T-helper 9 cell (primary cell): ENCODE measurements around the gene FAM171A1.
"Not testable (repeated sequence)": the region's sequence is repeated elsewhere in the genome, so short reads cannot be mapped to it uniquely, and the experiment has no call there.

Experiments used
- DNase-seq: peaks from one replicate; pipeline ENCODE4 v3.0.0-alpha.2; 2020

FAM171A1 gene

DNA sequence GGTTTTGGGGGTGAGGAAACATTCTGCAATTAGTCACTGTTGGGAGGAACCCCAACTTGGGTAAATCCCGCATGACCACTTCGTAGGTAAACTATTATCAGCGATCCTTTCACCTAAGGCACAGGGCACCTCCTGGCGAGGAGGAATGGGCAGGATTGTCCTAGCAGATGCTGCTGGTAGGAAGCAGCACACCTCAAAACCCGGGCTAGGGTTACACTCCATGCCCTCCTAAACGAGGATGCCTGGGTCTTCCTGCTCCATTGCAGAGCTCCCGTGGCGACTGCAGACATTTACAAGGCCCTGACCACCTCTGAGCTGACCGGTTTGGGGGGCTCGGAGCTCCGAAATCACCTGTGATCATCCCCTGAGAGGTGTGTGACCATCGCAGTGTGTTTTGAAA lies 92.3 kb downstream of the FAM171A1 start:
- DNase-seq, result no peak

DNA sequence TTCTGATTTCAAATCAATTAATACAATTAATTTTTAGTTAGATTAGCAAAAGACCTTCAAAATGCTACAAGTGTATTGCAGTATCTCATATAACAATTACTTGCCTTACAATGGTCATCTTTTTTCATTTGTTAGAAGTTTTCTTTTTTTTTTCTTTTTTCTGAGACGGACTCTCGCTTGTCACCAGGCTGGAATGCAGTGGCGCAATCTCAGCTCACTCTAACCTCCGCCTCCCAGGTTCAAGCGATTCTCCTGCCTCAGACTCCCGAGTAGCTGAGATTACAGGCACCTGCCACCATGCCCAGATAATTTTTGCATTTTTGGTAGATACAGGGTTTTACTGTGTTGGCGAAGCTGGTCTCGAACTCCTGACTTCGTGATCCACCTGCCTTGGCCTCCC lies 95.0 kb downstream of the FAM171A1 start:
- DNase-seq, result not testable (repeated sequence)

DNA sequence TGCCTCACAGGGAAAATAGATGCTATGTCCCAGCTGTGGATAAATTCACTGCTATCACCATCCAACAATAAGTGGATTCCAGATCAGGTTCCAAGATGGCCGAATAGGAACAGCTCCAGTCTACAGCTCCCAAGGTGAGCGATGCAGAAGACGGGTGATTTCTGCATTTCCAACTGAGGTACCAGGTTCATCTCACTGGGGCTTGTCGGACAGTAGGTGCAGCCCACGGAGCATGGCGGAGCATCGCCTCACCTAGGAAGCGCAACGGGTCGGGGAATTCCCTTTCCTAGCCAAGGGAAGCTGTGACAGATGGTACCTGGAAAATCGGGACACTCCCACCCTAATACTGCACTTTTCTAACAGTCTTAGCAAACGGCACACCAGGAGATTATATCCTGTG lies 101.3 kb downstream of the FAM171A1 start:
- DNase-seq, result not testable (repeated sequence)

DNA sequence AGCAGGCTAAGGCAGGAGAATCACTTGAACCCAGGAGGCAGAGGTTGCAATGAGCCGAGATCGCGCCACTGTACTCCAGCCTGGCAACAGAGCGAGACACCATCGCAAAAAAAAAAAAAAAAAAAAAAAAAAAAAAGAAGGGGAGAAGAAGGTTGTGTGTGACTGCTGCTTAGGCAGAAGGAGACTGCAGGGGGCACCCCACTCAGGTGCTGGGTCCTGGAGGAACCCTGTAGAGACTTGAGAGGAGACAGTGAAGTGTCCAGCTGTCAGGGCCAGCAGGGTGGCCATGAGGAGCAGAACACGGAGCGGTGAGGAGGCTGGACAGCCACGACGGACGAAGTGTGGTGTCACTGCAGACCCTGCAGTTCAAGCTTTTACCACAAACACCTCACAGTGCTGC lies 103.6 kb downstream of the FAM171A1 start:
- no peak for DNase-seq

DNA sequence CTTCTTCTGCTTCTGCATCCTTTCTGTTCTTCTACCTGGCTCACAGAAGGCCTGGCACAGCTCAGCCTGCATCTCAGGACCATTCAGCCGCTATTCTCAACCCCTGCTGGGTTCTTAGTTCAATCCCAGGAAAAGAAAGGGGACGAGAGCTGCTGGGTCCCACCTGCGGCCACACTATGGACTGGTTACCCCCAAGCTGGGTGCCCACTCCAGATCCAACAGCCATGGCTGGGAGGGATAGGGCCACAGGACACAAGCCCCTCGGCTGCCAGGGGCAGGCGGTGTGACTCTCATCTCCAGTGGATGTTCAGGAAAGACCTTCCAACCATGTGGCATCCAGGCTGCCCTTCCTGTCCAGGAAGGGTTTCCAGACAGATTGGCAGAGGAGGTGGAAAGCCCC lies 105.0 kb downstream of the FAM171A1 start:
- DNase-seq, result no peak

DNA sequence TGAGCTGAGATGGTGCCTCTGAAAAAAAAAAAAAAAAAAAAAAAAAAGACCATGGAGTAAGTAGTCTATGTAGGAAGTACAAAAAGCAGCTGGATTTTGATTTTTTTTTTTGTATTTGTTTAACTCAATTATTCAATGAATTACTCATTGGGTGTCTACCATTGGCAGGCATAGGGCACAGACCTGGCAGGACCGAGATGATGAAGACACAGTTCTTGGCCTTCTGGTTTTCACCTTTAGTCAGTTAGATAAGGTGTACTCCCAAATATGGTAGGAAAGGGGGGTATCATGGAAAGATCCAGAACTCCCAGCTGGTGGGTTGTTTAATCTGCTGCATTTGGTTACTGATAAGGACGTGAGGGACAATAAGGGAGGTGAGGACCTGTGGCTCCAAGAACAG lies 105.5 kb downstream of the FAM171A1 start:
- no peak for DNase-seq

- no peak for DNase-seq
These were observed 106.0 kb downstream of the FAM171A1 start for GRCh38 chr10:15265056-15265455.

DNA sequence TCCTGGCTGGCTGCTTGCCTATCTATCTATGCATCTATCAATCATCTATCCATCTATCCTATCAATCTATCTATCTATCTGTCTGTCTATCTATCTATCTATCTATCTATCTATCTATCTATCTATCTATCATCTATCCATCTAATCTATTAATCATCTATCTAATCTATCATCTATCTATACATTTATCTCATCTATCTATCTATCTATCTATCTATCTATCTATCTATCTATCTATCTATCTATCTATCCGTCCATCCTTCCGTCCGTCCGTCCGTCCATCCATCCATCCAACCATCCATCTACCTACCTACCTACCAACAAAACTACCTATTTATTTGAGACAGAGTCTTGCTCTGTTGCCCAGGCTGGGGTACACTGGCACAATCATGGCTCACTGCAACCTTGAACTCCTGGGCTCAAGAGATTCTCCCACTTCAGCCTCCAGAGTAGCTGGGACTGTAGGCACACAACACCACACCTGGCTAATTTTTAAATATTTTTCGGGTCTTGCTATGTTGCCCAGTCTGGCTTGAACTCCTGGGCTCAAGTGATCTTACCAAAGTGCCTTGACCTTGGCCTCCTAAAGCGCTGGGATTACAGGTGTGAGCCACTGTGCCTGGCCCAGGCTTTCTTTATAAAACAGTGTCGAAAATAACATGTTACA lies 107.3 kb downstream of the FAM171A1 start:
- no peak for DNase-seq

GRCh38 chr10:15262036-15262713 lies 108.9 kb downstream of the FAM171A1 start:
- DNase-seq, result no peak

DNA sequence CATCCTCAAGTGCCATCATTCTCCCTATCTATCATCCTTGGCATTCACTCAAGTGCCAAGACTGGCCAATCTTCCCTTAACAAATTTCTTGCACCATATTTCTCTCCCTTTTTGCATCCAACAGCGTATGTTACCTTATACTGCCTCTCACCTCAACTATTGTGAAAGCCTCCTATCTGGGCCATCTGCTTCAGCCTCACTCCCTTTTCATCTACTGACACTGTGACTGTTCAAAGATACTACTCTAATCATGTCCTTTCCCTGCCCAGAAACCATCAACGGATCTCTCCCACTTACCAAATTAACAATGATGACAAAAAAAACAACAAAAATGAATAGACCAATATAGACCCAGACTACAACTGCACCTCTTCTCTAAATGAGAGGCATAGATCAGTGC lies 112.0 kb downstream of the FAM171A1 start:
- no peak for DNase-seq

DNA sequence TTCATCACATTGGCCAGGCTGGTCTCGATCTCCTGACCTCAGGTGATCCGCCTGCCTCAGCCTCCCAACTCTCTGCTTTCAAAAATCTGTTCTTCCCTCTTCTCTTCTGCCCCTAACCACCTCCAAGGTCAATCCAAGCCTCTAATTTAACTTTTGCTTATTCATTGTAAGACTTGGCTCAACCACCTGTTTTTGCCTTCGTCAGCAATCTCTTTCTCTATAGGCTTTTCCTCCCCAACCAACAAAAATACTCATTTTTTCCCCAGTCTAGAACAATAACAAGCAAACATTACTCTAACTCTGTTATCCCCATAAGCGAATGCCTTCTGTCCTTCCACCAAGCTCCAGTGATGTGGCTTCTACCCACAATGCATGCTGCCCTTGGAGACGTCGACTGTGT lies 112.8 kb downstream of the FAM171A1 start:
- DNase-seq, result no peak

DNA sequence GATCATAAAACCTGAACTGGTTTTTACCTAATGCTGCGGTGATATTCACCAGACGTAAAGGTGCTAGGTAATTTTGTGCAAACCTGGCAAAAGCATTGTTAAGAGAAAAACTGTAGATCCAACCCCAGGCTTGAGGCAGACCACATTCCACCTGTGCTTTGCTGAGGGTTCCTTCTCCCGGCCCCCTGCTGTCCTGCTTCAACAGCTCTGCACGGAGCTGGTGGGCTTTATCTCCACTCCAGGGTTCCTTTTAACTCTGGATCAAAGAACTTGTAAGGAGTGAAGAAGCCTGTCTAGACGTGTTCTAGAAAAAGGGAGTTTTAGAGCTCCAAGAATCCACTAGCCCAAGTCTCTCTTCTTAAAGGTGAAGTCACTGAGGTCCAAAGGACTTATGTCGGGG lies 115.1 kb downstream of the FAM171A1 start:
- DNase-seq, result no peak

GRCh38 chr10:15254808-15255648 lies 116.1 kb downstream of the FAM171A1 start:
- DNase-seq, result peak; percentile 1

GRCh38 chr10:15253951-15254807 lies 116.9 kb downstream of the FAM171A1 start:
- no peak for DNase-seq

DNA sequence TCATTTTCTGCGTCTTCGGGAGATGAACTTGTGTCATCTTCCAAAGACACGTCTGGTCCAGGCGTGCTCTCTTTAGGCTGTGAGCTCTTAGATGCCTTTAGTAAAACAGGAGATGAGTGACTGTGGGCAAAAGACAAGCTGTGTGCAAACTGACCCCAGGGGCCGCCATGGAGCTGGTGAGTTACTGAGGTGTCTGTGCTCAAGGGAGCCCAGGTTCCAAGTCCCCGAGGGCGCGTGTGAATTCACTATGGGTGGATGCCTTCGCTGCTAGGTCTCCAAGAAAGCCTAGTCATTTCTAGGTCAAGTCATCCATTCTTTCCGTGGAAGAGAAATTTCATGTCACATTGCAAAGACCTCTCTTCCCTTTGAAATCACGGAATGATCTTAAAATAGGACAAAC lies 118.7 kb downstream of the FAM171A1 start:
- no peak for DNase-seq

- DNase-seq, result no peak
These were observed 119.2 kb downstream of the FAM171A1 start for GRCh38 chr10:15251791-15252380.

DNA sequence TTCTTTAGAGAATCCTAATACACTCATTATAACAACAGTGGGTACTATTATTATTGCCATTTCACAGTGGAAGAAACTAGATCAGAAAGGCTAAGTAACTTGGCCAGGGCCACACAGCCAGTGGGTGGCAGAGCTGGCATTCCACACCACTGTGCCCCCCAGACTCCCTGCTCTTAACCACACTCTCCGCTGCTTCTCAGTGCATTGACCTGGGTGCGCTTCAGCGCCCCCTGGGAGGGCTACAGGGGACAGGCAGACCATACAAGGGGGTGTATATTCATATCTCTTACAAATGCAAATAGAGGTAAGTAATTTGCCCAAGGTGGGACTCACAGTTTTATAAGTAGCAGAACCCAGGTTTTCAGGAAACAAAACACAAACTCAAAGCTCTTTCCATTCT lies 125.6 kb downstream of the FAM171A1 start:
- DNase-seq, result no peak

- DNase-seq, result no peak
These were observed 126.4 kb downstream of the FAM171A1 start for GRCh38 chr10:15244635-15245197.

- no peak for DNase-seq
These were observed 128.7 kb downstream of the FAM171A1 start for GRCh38 chr10:15242261-15242840.

- no peak for DNase-seq
These were observed 129.8 kb downstream of the FAM171A1 start for GRCh38 chr10:15241306-15241705.

- no peak for DNase-seq
These were observed 132.3 kb downstream of the FAM171A1 start for GRCh38 chr10:15238555-15239335.
